ENCODE results near the gene TMCO4.
A peak's percentile ranks its signal among the peaks of the same experiment; 100 is the strongest.
"Not testable (repeated sequence)": the region's sequence is repeated elsewhere in the genome, so short reads cannot be mapped to it uniquely, and the experiment has no call there.

The TMCO4 gene

GRCh38 chr1:19799230-19800075 lies at the start of gene TMCO4:
TSS of gene TMCO4 (minus strand) at chr1:19799916. CDS start at chr1:19780758, 19,158 bp downstream.
- DNase-seq: peak; percentile 54

- DNase-seq: not testable (repeated sequence)
Observed at GRCh38 chr1:19849307-19849706, 49.6 kb upstream of the TMCO4 start.

- DNase-seq: not testable (repeated sequence)
Observed at GRCh38 chr1:19847334-19847733, 47.6 kb upstream of the TMCO4 start.

- DNase-seq: no peak
Observed at GRCh38 chr1:19846338-19846737, 46.6 kb upstream of the TMCO4 start.

GRCh38 chr1:19845555-19845954 lies 45.8 kb upstream of the TMCO4 start:
- DNase-seq: no peak

GRCh38 chr1:19844731-19845495 lies 45.2 kb upstream of the TMCO4 start:
- no peak for DNase-seq

- no peak for DNase-seq
Observed at GRCh38 chr1:19840228-19840627, 40.5 kb upstream of the TMCO4 start.

GRCh38 chr1:19837866-19838265 lies 38.1 kb upstream of the TMCO4 start:
- DNase-seq: no peak

- no peak for DNase-seq
Observed at GRCh38 chr1:19835578-19835977, 35.9 kb upstream of the TMCO4 start.

- DNase-seq: no peak
Observed at GRCh38 chr1:19831441-19831840, 31.7 kb upstream of the TMCO4 start.

GRCh38 chr1:19828546-19828945 lies 28.8 kb upstream of the TMCO4 start:
- no peak for DNase-seq

- DNase-seq: no peak
Observed at GRCh38 chr1:19825298-19825697, 25.6 kb upstream of the TMCO4 start.

- no peak for DNase-seq
Observed at GRCh38 chr1:19824541-19824940, 24.8 kb upstream of the TMCO4 start.

- DNase-seq: no peak
Observed at GRCh38 chr1:19824036-19824435, 24.3 kb upstream of the TMCO4 start.

- no peak for DNase-seq
Observed at GRCh38 chr1:19819701-19820100, 20.0 kb upstream of the TMCO4 start.

- DNase-seq: no peak
Observed at GRCh38 chr1:19818324-19818723, 18.6 kb upstream of the TMCO4 start.

GRCh38 chr1:19817160-19817559 lies 17.4 kb upstream of the TMCO4 start:
- no peak for DNase-seq

GRCh38 chr1:19816737-19817086 lies 17.0 kb upstream of the TMCO4 start:
- DNase-seq: not testable (repeated sequence)

GRCh38 chr1:19815801-19816736 lies 16.4 kb upstream of the TMCO4 start:
- no peak for DNase-seq

- DNase-seq: no peak
Observed at GRCh38 chr1:19814681-19815503, 15.2 kb upstream of the TMCO4 start, which contains the start of gene RNF186. TSS of gene RNF186 (minus strand) at chr1:19815283. CDS start at chr1:19815101, 182 bp downstream.

GRCh38 chr1:19814244-19814661 lies 14.5 kb upstream of the TMCO4 start:
- DNase-seq: no peak

GRCh38 chr1:19813643-19813960 lies 13.9 kb upstream of the TMCO4 start:
- no peak for DNase-seq

Data from suppressor macrophage treated with lipopolysaccharide for 4 hours (primary cell).